A673 (cell line): Measurements from ENCODE around the gene ISG20L2.

Experiments used
- CTCF ChIP-seq: fragments of 300-800, 200-600 bp; sonication (generic); conservative IDR thresholded peaks from 2 replicates; pipeline ENCODE4 v1.5.1; 2017; ENCODE audit warnings: low read depth, mild to moderate bottlenecking, antibody characterized with exemption, low read length, moderate library complexity, mixed read lengths
- EZH2 ChIP-seq: fragments of 200-600 bp; sonication (generic); IDR thresholded peaks from 2 replicates; pipeline ENCODE4 v1.6.1; 2017; ENCODE audit warnings: borderline replicate concordance, low read depth, mild to moderate bottlenecking, mixed read lengths, antibody characterized with exemption, low read length; ENCODE audit not compliant: poor library complexity, severe bottlenecking

GRCh38 chr1:156740237-156740740, 11.7 kb upstream of the ISG20L2 start:
- TF ChIP-seq CTCF (no peak), EZH2 (no peak)
